GM12891 (cell line): ENCODE measurements around the gene TLE6.
"Not testable (repeated sequence)": the region's sequence is repeated elsewhere in the genome, so short reads cannot be mapped to it uniquely, and the experiment has no call there.

Experiments used
- DNase-seq: peaks from one replicate; pipeline ENCODE4 v3.0.0; 2011; ENCODE audit warnings: low spot score; ENCODE audit not compliant: insufficient read length
- FAIRE-seq: peaks from 2 replicates; lab custom pipeline; 2011; peaks lifted over from hg19 to GRCh38; lab: Jason Lieb, UNC
- PAX5 ChIP-seq: IDR thresholded peaks from 2 replicates; pipeline ENCODE4 v1.6.1; 2011; ENCODE audit warnings: low read length, moderate library complexity, mild to moderate bottlenecking; ENCODE audit not compliant: insufficient read depth, severe bottlenecking
- POLR2A ChIP-seq: IDR thresholded peaks from 2 replicates; pipeline ENCODE4 v1.6.1; 2011; ENCODE audit warnings: low read depth, low read length, control low read depth
- POLR2AphosphoS5 ChIP-seq: IDR thresholded peaks from 2 replicates; pipeline ENCODE4 v1.6.1; 2011; ENCODE audit warnings: low read depth, low read length, control low read depth
- POU2F2 ChIP-seq: IDR thresholded peaks from 2 replicates; pipeline ENCODE4 v1.6.1; 2011; ENCODE audit warnings: low read depth, mild to moderate bottlenecking, control low read depth, low read length, moderate library complexity
- SPI1 ChIP-seq: IDR thresholded peaks from 2 replicates; pipeline ENCODE4 v1.6.1; 2011; ENCODE audit warnings: low read depth, low read length, control low read depth
- TAF1 ChIP-seq: IDR thresholded peaks from 2 replicates; pipeline ENCODE4 v1.6.1; 2011; ENCODE audit warnings: low read depth, low read length, control low read depth

Gene TLE6

DNA sequence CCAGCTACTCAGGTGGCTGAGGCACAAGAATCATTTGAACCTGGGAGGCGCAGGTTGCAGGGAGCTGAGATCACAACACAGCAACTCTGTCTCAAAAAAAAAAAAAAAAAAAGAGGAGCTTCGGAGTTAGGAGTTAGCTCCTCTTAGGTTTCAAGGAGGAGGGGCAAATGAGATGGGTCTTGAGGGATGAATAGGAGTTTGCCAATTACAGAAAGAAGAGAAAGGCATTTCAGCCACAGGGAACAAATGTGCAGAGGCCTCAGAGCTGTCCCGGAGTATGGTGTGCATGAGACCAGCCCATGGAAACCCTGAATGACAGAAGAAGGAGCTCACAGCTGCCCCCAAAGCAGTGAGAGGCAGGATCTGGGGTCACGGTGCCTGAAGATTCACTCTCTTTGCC lies 27.2 kb downstream of the TLE6 start:
- TF ChIP-seq PAX5 (no peak), TAF1 (no peak), POLR2AphosphoS5 (no peak), POU2F2 (no peak)
- no peak for DNase-seq
- FAIRE-seq: no peak

DNA sequence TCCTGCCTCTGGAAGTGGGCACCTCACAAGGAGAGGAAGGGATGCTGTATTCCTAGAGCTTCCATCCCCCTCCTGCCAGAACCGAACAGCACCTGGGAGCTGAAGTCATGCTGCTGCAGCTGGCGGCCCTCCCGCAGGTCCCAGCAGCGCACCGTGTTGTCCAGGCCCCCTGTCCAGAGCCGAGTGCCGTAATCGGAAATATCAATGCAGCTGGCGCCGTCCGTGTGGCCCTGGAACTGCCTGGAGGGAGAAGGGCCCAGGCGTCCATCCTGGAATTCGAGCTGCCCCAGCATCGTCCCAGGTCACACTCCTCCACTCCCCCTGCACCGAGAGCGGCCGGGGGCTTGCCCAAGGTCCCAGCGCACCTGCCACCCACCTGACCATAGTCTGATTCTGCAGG lies 28.0 kb downstream of the TLE6 start:
- DNase-seq (no peak), FAIRE-seq (no peak)
- TF ChIP-seq POU2F2 (no peak), SPI1 (no peak), POLR2A (no peak), PAX5 (no peak), TAF1 (no peak), POLR2AphosphoS5 (no peak)

DNA sequence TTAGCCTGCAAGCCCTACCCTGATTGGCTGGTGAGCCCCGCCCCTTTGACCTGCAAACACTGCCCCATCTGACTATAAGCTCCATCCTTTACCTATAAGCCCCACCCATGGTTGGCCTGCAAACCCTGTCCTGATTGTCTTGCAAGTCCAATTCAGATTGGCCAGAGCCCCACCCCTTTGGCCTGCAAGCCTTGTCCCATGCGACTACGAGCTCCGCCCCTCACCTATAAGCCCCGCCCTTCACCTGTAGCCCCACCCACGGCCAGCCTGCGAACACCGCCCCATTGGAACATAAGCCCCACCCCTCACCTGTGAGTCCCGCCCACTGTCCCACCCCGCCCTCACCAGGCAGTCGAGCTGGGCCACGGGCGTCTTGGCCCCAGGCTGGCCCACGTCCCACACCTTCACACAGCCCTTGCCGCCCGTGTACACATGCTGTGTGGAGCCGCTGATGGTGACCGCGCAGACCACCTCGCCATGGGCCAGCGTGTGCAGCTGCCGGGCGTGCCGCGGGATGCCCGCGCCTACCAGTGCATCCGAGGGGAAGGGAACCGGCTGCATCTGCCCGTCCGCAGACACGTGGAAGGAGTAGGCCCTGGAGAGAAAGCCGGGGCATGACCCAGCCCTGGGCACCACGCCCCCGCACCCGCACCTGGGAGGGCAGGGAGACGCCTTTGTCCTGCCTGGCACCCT lies 28.9 kb downstream of the TLE6 start:
- TF ChIP-seq PAX5 (no peak), TAF1 (no peak), SPI1 (no peak), POLR2A (no peak), POLR2AphosphoS5 (no peak), POU2F2 (no peak)
- FAIRE-seq: no peak

GRCh38 chr19:3007975-3008374 lies 30.6 kb downstream of the TLE6 start:
- no peak for FAIRE-seq
- no peak for TF ChIP-seq POU2F2
- no peak for TF ChIP-seq POLR2AphosphoS5
- TF ChIP-seq SPI1: no peak
- TF ChIP-seq PAX5: no peak
- TF ChIP-seq TAF1: no peak
- TF ChIP-seq POLR2A: no peak
- no peak for DNase-seq

More for the DNA sequence above, 28.9 kb downstream of the TLE6 start:
- no peak for DNase-seq

- DNase-seq: no peak
- no peak for FAIRE-seq
- no peak for TF ChIP-seq SPI1
- no peak for TF ChIP-seq POLR2A
These were observed 31.6 kb downstream of the TLE6 start for GRCh38 chr19:3008994-3009393.

DNA sequence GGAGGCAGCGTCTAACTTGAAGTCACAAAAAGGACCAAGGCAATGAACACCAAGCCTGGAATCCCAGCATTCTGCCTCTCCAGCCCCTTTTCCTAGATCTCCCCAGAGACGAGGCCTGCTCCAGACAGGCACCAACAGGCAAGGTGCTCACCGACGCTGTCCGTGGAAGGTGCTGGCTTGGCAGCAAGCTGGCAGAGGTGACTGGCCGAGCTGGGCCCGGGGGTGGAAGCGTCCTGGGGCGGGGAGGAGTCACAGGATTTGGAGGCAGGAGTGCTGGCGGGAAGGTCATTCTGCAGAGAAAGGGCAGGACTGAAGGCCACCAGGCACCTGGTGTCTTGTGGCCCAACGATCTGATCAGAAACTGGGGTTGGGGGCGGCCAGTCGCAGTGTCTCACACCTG lies 33.5 kb downstream of the TLE6 start:
- no peak for TF ChIP-seq SPI1
- TF ChIP-seq PAX5: no peak
- no peak for TF ChIP-seq POLR2AphosphoS5
- TF ChIP-seq TAF1: no peak
- no peak for TF ChIP-seq POLR2A
- no peak for TF ChIP-seq POU2F2
- no peak for FAIRE-seq
- DNase-seq: no peak

- not testable (repeated sequence) for FAIRE-seq, DNase-seq
These were observed 34.7 kb downstream of the TLE6 start for GRCh38 chr19:3012059-3012458.

- DNase-seq: no peak
- no peak for FAIRE-seq
- no peak for TF ChIP-seq POLR2AphosphoS5
- no peak for TF ChIP-seq POLR2A
- TF ChIP-seq TAF1: no peak
- no peak for TF ChIP-seq PAX5
- no peak for TF ChIP-seq POU2F2
- no peak for TF ChIP-seq SPI1
These were observed 35.4 kb downstream of the TLE6 start for GRCh38 chr19:3012621-3013262.

GRCh38 chr19:3013263-3013725 lies 35.9 kb downstream of the TLE6 start:
- no peak for FAIRE-seq
- DNase-seq: no peak
- no peak for TF ChIP-seq POLR2A
- no peak for TF ChIP-seq PAX5
- no peak for TF ChIP-seq POLR2AphosphoS5
- no peak for TF ChIP-seq POU2F2
- TF ChIP-seq TAF1: no peak
- TF ChIP-seq SPI1: no peak

GRCh38 chr19:3014135-3014534 lies 36.8 kb downstream of the TLE6 start:
- TF ChIP-seq SPI1 (no peak), POU2F2 (no peak), POLR2AphosphoS5 (no peak), TAF1 (no peak), PAX5 (no peak), POLR2A (no peak)
- no peak for DNase-seq
- no peak for FAIRE-seq
